K562 (cell line): ENCODE measurements around the gene RABEPK. TPM values are rescaled to one million over a fixed set of nuclear protein-coding genes. Genes with fewer than 3 reads are reported as not detected.
A peak's percentile ranks its signal among the peaks of the same experiment; 100 is the strongest.

Experiments used
- CHD1 ChIP-seq: fragments of 200-600 bp; sonication (generic); IDR thresholded peaks from one replicate; pipeline ENCODE4 v1.6.1; 2012; ENCODE audit warnings: mild to moderate bottlenecking, moderate library complexity, low read length, inconsistent platforms
- EP400 ChIP-seq: fragments of 450-650 bp; IDR thresholded peaks from 2 replicates; pipeline ENCODE4 v1.6.1; 2017; ENCODE audit warnings: antibody characterized with exemption, mild to moderate bottlenecking, moderate library complexity
- HMG20A ChIP-seq: fragments of 450-650 bp; formaldehyde crosslinking; conservative IDR thresholded peaks from 2 replicates; pipeline ENCODE4 v1.4.0; 2020; ENCODE audit warnings: mild to moderate bottlenecking, mixed read lengths
- HNRNPH1 ChIP-seq: fragments of 200-400 bp; formaldehyde crosslinking; optimal IDR thresholded peaks from 2 replicates; pipeline ENCODE3; 2017; ENCODE audit warnings: low read depth, mild to moderate bottlenecking, low read length, moderate library complexity
- MAZ ChIP-seq, 2 experiments: fragments of 450-650 bp in 1 of 2; sonication (generic) in 1 of 2; formaldehyde crosslinking; IDR thresholded peaks in 1 of 2; conservative IDR thresholded peaks in 1 of 2; 2 replicates each; pipeline versions ENCODE4 v1.4.0 to v1.5.0; 2020; ENCODE audit warnings: mild to moderate bottlenecking in 1 of 2, missing genetic modification reagents in 1 of 2
- MCM5 ChIP-seq: fragments of 450-650 bp; IDR thresholded peaks from 2 replicates; pipeline ENCODE4 v1.6.1; 2016; ENCODE audit warnings: low read depth
- NRF1 ChIP-seq, 2 experiments: fragments of 450-650 bp; IDR thresholded peaks in 1 of 2; conservative IDR thresholded peaks in 1 of 2; 2 replicates each; pipeline ENCODE4 v1.6.1; 2014; ENCODE audit warnings: mild to moderate bottlenecking in 2 of 2
- POLR2AphosphoS5 ChIP-seq: IDR thresholded peaks from 2 replicates; pipeline ENCODE4 v1.6.1; 2011; ENCODE audit warnings: mild to moderate bottlenecking, low read depth, low read length, moderate library complexity; ENCODE audit not compliant: control insufficient read depth, insufficient read depth
- PURB ChIP-seq: sonication (generic); formaldehyde crosslinking; IDR thresholded peaks from 2 replicates; pipeline ENCODE4 v1.9.0; 2021; ENCODE audit warnings: low read depth, mild to moderate bottlenecking, missing genetic modification reagents
- SAFB2 ChIP-seq: fragments of 200-400 bp; formaldehyde crosslinking; IDR thresholded peaks from 2 replicates; pipeline ENCODE4 v1.6.1; 2018; ENCODE audit warnings: borderline replicate concordance, low read length, low read depth, moderate library complexity; ENCODE audit not compliant: severe bottlenecking
- SAP30 ChIP-seq: fragments of 200-600 bp; sonication (generic); IDR thresholded peaks from 2 replicates; pipeline ENCODE4 v1.6.1; 2012; ENCODE audit warnings: borderline replicate concordance, low read depth, mild to moderate bottlenecking, moderate library complexity, low read length, control low read depth, inconsistent platforms; ENCODE audit not compliant: insufficient read depth, poor library complexity, severe bottlenecking
- SMC3 ChIP-seq: conservative IDR thresholded peaks from 2 replicates; pipeline ENCODE4 v1.6.1; 2011; ENCODE audit warnings: low read depth, low read length, improper control_type of control experiment; ENCODE audit not compliant: insufficient read depth
- ZFX ChIP-seq: sonication (generic); formaldehyde crosslinking; IDR thresholded peaks from 2 replicates; pipeline ENCODE4 v1.8.0; 2022; ENCODE audit warnings: mild to moderate bottlenecking, missing genetic modification reagents, moderate library complexity
- ZNF224 ChIP-seq: sonication (generic); formaldehyde crosslinking; IDR thresholded peaks from 2 replicates; pipeline ENCODE4 v1.8.0; 2022; ENCODE audit warnings: mild to moderate bottlenecking, missing genetic modification reagents
- ZZZ3 ChIP-seq: fragments of 450-650 bp; IDR thresholded peaks from 2 replicates; pipeline ENCODE4 v1.6.1; 2016; ENCODE audit warnings: antibody characterized with exemption, mild to moderate bottlenecking, moderate library complexity
- polyA plus RNA-seq, 8 experiments: library from polyadenylated mRNA; depleted of rRNA in 4 of 8; stranded (reverse) in 5 of 8; unstranded in 3 of 8; fragments of >200 nt; fragmentation: Nextera tagmentation in 2 of 8; fragmentation: Illumina TruSeq in 1 of 8; extraction: Ambion mirVana in 2 of 8; extraction: Trizol in 1 of 8; gene quantifications; 2 replicates each; pipeline versions ENCODE4 v1.2.1 to v1.2.3, GENCODE V29; 2011 to 2014; ENCODE audit warnings: inconsistent platforms in 1 of 8, missing spikeins in 1 of 8
- total RNA-seq, 7 experiments: library from RNA; depleted of rRNA in 6 of 7; stranded (reverse); fragments of >200 nt in 6 of 7; fragmentation: Illumina TruSeq in 2 of 7; extraction: Trizol in 2 of 7; gene quantifications; 2 replicates each; pipeline versions ENCODE4 v1.2.1 to v1.2.3, GENCODE V29; 2011 to 2021; ENCODE audit warnings: low replicate concordance in 1 of 7
- TF ChIP-seq, protein P1 (sequence below): fragments of 450-650 bp; IDR thresholded peaks from 2 replicates; pipeline ENCODE4 v1.6.1; 2014; ENCODE audit warnings: low read depth, mild to moderate bottlenecking, moderate library complexity, borderline replicate concordance
- TF ChIP-seq, protein P2 (sequence below): sonication (generic); formaldehyde crosslinking; IDR thresholded peaks from 2 replicates; pipeline ENCODE4 v1.8.1; 2023; ENCODE audit warnings: mild to moderate bottlenecking, missing genetic modification reagents
- TF ChIP-seq, protein P3 (sequence below), 2 experiments: fragments of 450-650 bp; conservative IDR thresholded peaks; 2 replicates each; pipeline ENCODE4 v1.6.1; 2017; ENCODE audit warnings: mild to moderate bottlenecking in 2 of 2, moderate library complexity in 2 of 2
- TF ChIP-seq, protein P4 (sequence below): fragments of 450-650 bp; IDR thresholded peaks from 2 replicates; pipeline ENCODE4 v1.6.1; 2016

RABEPK gene
- total and polyA plus RNA-seq, 9 of the 15 experiments (the other 6 are each of a cell fraction or from before 2014, with no cell fraction given), result 38.3 to 113 (median 52.8) TPM

DNA sequence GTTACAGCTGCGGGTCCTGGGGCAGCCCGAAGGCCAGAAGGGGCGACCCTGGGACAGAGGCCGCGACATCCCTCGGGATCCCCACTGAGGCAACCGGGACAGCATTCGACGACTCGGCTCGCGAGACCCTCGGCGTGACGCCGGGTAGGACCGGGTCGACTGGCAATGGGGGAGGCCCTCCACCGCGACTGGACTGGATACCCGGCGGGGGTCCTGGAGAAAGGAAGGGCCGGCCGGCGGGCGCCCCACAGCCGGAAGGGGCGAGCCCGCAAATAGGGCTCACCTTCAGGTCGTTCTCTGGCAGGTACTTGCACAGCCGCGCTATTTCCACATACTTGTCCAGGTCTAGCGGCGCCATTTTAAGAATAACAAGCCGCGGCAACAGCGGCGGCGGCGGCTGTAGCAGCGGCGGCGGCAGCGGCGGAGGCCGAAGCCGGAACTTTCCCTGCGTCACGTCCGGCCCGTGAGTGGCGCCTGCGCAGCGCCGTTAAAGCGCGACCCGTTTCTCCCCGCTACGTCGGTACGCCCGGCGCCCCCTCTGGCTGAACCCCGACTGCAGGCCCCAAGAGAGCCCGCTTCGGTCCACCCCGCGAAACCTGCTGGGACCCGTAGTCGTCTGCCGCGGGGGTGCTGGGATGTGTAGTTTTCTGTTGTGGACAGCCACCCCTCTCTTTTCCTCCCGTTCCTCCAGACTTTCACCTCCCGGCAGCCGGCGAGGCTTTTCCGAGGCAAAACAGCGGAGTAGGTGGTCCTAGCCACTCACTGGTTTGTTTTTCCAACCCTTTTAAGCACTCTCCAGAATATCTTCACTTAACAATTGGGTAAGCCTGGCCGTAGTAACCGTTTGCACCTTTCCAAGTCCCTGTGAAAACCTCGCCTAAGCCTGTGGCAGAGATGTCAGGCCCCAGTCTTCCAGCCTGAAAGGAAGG, 10.7 kb upstream of the RABEPK start, which contains the start of gene PPP6C (continued):
- peak; percentile 68 for TF ChIP-seq SAP30
- TF ChIP-seq EP400, result peak; percentile 79
- TF ChIP-seq ZZZ3, result peak; percentile 26
- peak; percentile 69 for TF ChIP-seq POLR2AphosphoS5
- peak; percentile 40 for TF ChIP-seq SMC3
- TF ChIP-seq HNRNPH1, result no peak
- TF ChIP-seq PURB (CRISPR knock-in tag), result no peak
- TF ChIP-seq MCM5, result no peak
- peak; percentile 91 for TF ChIP-seq ZFX
- TF ChIP-seq, protein P1, sequence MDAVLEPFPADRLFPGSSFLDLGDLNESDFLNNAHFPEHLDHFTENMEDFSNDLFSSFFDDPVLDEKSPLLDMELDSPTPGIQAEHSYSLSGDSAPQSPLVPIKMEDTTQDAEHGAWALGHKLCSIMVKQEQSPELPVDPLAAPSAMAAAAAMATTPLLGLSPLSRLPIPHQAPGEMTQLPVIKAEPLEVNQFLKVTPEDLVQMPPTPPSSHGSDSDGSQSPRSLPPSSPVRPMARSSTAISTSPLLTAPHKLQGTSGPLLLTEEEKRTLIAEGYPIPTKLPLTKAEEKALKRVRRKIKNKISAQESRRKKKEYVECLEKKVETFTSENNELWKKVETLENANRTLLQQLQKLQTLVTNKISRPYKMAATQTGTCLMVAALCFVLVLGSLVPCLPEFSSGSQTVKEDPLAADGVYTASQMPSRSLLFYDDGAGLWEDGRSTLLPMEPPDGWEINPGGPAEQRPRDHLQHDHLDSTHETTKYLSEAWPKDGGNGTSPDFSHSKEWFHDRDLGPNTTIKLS, result peak; percentile 94
- TF ChIP-seq, protein P2, sequence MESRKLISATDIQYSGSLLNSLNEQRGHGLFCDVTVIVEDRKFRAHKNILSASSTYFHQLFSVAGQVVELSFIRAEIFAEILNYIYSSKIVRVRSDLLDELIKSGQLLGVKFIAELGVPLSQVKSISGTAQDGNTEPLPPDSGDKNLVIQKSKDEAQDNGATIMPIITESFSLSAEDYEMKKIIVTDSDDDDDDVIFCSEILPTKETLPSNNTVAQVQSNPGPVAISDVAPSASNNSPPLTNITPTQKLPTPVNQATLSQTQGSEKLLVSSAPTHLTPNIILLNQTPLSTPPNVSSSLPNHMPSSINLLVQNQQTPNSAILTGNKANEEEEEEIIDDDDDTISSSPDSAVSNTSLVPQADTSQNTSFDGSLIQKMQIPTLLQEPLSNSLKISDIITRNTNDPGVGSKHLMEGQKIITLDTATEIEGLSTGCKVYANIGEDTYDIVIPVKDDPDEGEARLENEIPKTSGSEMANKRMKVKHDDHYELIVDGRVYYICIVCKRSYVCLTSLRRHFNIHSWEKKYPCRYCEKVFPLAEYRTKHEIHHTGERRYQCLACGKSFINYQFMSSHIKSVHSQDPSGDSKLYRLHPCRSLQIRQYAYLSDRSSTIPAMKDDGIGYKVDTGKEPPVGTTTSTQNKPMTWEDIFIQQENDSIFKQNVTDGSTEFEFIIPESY (CRISPR knock-in tag), result peak; percentile 82
- TF ChIP-seq HMG20A (CRISPR knock-in tag), result no peak
- TF ChIP-seq NRF1 (conservative IDR thresholded peaks at IDR 0.05 in 1 of 2, IDR thresholded peaks at IDR 0.05 in 1 of 2), result peak; percentile 97
- TF ChIP-seq, protein P3, sequence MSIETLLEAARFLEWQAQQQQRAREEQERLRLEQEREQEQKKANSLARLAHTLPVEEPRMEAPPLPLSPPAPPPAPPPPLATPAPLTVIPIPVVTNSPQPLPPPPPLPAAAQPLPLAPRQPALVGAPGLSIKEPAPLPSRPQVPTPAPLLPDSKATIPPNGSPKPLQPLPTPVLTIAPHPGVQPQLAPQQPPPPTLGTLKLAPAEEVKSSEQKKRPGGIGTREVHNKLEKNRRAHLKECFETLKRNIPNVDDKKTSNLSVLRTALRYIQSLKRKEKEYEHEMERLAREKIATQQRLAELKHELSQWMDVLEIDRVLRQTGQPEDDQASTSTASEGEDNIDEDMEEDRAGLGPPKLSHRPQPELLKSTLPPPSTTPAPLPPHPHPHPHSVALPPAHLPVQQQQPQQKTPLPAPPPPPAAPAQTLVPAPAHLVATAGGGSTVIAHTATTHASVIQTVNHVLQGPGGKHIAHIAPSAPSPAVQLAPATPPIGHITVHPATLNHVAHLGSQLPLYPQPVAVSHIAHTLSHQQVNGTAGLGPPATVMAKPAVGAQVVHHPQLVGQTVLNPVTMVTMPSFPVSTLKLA (conservative IDR thresholded peaks at IDR 0.05), result peak; percentile 39 to 80
- TF ChIP-seq ZNF224 (CRISPR knock-in tag), result peak; percentile 64; the same call in 1 of the 2 replicates
- TF ChIP-seq CHD1, result no peak
- peak; percentile 89 to 96 for TF ChIP-seq MAZ (CRISPR knock-in tag; conservative IDR thresholded peaks at IDR 0.05 in 1 of 2, IDR thresholded peaks at IDR 0.05 in 1 of 2)
- TF ChIP-seq, protein P4, sequence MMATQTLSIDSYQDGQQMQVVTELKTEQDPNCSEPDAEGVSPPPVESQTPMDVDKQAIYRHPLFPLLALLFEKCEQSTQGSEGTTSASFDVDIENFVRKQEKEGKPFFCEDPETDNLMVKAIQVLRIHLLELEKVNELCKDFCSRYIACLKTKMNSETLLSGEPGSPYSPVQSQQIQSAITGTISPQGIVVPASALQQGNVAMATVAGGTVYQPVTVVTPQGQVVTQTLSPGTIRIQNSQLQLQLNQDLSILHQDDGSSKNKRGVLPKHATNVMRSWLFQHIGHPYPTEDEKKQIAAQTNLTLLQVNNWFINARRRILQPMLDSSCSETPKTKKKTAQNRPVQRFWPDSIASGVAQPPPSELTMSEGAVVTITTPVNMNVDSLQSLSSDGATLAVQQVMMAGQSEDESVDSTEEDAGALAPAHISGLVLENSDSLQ, result peak; percentile 50
- no peak for TF ChIP-seq SAFB2
